Chondrocyte (in vitro differentiated cells): ENCODE results near the gene P3H1. TPM values are rescaled to one million over a fixed set of nuclear protein-coding genes. Genes with fewer than 3 reads are reported as not detected.
"Not testable (repeated sequence)": the region's sequence is repeated elsewhere in the genome, so short reads cannot be mapped to it uniquely, and the experiment has no call there.

Source experiments
- DNase-seq: peaks from one replicate; pipeline ENCODE4 v3.0.0; 2021; ENCODE audit warnings: mixed read lengths, low spot score
- H3K27ac Mint-ChIP-seq: one replicate; pipeline ENCODE4 v1.8.0; 2021; ENCODE audit warnings: mild to moderate bottlenecking, moderate library complexity, mixed read lengths; ENCODE audit not compliant: unreplicated experiment
- H3K27me3 Mint-ChIP-seq: 2 replicates; pipeline ENCODE4 v1.8.0; 2021; ENCODE audit warnings: low read depth, mixed read lengths
- H3K36me3 Mint-ChIP-seq: 2 replicates; pipeline ENCODE4 v1.8.0; 2021; ENCODE audit warnings: low read depth, mixed read lengths
- H3K4me1 Mint-ChIP-seq: 2 replicates; pipeline ENCODE4 v1.8.0; 2021; ENCODE audit warnings: low read depth, mild to moderate bottlenecking, mixed read lengths
- H3K4me3 Mint-ChIP-seq: one replicate; pipeline ENCODE4 v1.8.0; 2021; ENCODE audit warnings: mild to moderate bottlenecking, moderate library complexity, mixed read lengths; ENCODE audit not compliant: unreplicated experiment
- H3K9me3 Mint-ChIP-seq: 2 replicates; pipeline ENCODE4 v1.8.0; 2021; ENCODE audit warnings: low read depth, mixed read lengths
- total RNA-seq: library from RNA; stranded (reverse); gene quantifications from 3 replicates; pipeline ENCODE4 v1.2.1, GENCODE V29; 2021
- TF ChIP-seq, protein P1 (sequence below): fragments of 200-600 bp; sonication (generic); IDR thresholded peaks from 2 replicates; pipeline ENCODE4 v1.5.0; 2021; ENCODE audit warnings: antibody characterized with exemption, mild to moderate bottlenecking, moderate library complexity

Gene P3H1
- total RNA-seq, 1 donor from 2014 or later: 278 TPM

DNA sequence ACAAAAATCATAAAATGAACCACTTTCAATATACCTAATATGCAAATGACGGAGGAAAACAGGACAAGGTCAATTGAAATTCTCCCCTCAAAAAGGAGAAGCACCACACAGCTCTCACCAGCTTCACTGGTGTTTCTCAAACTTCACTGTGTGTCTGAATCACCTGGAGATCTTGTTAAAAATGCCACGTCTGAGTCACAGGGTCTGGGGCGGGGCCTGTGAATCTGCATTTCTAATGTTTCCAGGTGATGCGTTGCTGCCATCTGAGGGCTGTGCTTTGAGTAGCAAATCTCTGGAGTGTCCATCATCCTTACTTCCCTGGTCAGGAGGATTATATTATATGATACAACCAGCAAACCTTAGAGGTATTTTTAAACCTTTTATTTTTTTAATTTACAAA lies 35.8 kb downstream of the P3H1 start:
- Mint-ChIP-seq H3K27ac (no peak overlapping the region), H3K9me3 (no peaks in the 10 kb centered on the region), H3K27me3 (no peaks in the 10 kb centered on the region), H3K36me3 (no peaks in the 10 kb centered on the region), H3K4me1 (no peaks in the 10 kb centered on the region), H3K4me3 (no peak overlapping the region)
- DNase-seq: no peak
- TF ChIP-seq, protein P1, sequence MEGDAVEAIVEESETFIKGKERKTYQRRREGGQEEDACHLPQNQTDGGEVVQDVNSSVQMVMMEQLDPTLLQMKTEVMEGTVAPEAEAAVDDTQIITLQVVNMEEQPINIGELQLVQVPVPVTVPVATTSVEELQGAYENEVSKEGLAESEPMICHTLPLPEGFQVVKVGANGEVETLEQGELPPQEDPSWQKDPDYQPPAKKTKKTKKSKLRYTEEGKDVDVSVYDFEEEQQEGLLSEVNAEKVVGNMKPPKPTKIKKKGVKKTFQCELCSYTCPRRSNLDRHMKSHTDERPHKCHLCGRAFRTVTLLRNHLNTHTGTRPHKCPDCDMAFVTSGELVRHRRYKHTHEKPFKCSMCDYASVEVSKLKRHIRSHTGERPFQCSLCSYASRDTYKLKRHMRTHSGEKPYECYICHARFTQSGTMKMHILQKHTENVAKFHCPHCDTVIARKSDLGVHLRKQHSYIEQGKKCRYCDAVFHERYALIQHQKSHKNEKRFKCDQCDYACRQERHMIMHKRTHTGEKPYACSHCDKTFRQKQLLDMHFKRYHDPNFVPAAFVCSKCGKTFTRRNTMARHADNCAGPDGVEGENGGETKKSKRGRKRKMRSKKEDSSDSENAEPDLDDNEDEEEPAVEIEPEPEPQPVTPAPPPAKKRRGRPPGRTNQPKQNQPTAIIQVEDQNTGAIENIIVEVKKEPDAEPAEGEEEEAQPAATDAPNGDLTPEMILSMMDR: no peak

DNA sequence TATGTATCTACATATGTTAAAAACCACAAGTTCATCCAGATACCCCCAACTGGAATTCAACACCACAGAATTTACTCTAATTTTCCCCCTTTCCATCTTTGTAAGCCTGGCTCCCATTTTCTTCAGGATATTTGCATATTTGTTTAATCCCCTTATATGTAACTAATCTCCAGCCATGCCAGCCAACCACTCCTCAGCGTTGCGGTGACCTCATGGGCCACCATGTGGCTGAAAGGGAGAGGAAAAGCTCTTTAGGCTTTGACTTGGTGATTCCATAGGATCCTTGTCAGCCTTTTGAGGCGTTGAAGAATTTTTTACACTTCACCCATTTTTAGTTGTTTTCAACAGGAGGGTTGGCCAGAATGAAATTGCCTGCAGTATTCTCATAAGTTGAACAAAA lies 36.8 kb downstream of the P3H1 start:
- Mint-ChIP-seq H3K27me3 (no peaks in the 10 kb centered on the region), H3K27ac (no peak overlapping the region), H3K4me3 (no peak overlapping the region), H3K36me3 (no peaks in the 10 kb centered on the region), H3K9me3 (no peaks in the 10 kb centered on the region), H3K4me1 (no peaks in the 10 kb centered on the region)
- no peak for DNase-seq
- TF ChIP-seq, protein P1: no peak

DNA sequence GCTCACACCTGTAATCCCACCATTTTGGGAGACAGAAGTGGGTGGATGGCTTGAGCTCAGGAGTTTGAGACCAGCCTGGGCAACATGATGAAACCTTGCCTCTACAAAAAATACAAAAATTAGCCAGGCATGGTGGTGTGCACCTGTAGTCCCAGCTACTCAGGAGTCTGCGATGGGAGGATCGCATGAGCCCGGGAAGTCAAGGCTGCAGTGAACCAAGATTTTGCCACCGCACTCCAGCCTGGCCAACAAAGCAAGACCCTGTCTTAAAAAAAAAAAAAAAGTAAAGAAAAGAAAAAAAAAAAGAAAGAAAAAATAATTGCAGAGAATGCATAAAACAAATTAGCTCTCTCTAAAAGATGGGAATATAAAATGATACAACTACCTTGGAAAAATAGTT lies 41.0 kb downstream of the P3H1 start:
- H3K27ac Mint-ChIP-seq, H3K36me3 Mint-ChIP-seq, H3K9me3 Mint-ChIP-seq, H3K4me1 Mint-ChIP-seq, DNase-seq, H3K27me3 Mint-ChIP-seq, H3K4me3 Mint-ChIP-seq: not testable (repeated sequence)

DNA sequence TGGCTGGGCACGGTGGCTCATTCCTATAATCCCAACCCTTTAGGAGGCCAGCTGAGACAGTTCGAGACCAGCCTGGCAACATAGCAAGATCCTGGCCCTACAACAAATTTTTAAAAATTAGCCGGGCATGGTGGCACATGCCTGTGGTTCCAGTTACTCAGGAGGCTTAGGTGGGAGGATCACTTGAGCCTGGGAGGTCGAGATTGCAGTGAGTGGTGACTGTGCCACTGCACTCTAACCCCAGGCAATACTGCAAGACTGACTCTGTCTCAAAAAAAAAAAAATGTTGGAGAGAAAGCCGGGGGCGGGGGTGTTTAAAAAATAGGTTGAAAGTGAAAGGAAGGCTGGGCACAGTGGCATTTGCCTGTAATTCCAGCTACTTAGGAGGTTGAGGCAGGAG lies 43.3 kb downstream of the P3H1 start:
- H3K9me3 Mint-ChIP-seq: peaks cover 3% of the 10 kb centered on the region
- DNase-seq: no peak

DNA sequence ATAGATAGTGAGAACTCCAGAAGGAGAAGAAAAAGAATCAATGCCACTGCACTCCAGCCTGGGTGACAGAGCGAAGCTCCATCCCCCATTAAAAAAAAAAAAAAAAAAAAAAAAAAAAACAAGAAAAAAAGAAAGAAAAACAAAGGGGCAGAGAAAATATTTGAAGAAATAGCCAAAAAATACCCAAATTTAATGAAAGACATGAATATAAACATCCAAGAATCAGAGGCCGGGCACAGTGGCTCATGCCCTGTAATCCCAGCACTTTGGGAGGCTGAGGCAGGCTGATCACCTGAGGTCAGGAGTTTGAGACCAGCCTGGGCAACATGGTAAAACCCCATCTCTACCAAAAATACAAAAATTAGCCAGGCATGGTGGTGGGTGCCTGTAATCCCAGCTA lies 44.4 kb downstream of the P3H1 start:
- H3K27me3 Mint-ChIP-seq, H3K36me3 Mint-ChIP-seq, H3K9me3 Mint-ChIP-seq, H3K27ac Mint-ChIP-seq, H3K4me3 Mint-ChIP-seq, H3K4me1 Mint-ChIP-seq, DNase-seq: not testable (repeated sequence)

More for the DNA sequence above, 43.3 kb downstream of the P3H1 start:
- TF ChIP-seq, protein P1: no peak
- no peak overlapping the region for H3K27ac Mint-ChIP-seq
- H3K4me1 Mint-ChIP-seq: peaks cover 3% of the 10 kb centered on the region
- peaks cover 3% of the 10 kb centered on the region for H3K36me3 Mint-ChIP-seq
- no peaks in the 10 kb centered on the region for H3K27me3 Mint-ChIP-seq
- H3K4me3 Mint-ChIP-seq: no peak overlapping the region

DNA sequence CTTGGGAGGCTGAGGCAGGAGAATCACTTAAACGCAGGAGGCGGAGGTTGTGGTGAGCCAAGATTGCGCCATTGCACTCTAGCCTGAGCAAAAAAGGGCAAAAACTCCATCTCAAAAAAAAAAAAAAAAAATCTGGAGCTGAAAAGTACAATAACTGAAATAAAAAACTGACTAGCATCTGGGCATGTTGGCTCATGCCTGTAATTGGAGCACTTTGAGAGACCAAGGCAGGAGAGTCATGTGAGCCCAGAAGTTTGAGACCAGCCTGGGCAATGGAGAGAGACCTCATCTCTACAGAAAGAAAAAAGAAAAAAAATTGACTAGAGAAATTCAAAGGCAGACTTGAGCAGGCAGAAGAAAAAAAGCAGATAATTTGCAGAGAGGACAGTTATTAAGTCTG lies 44.9 kb downstream of the P3H1 start:
- TF ChIP-seq, protein P1: no peak
- Mint-ChIP-seq H3K4me3 (no peak overlapping the region), H3K27me3 (no peaks in the 10 kb centered on the region), H3K27ac (no peak overlapping the region), H3K4me1 (peaks cover 3% of the 10 kb centered on the region), H3K9me3 (peaks cover 3% of the 10 kb centered on the region), H3K36me3 (peaks cover 8% of the 10 kb centered on the region)
- no peak for DNase-seq
